ENCODE measurements around the gene DCAF17. TPM values are rescaled to one million over a fixed set of nuclear protein-coding genes. Genes with fewer than 3 reads are reported as not detected.
"Not testable (repeated sequence)": the region's sequence is repeated elsewhere in the genome, so short reads cannot be mapped to it uniquely, and the experiment has no call there.

Gene DCAF17
- total and polyA plus RNA-seq, 2 experiments from 2014 or later = 10.6 to 14.4 TPM

GRCh38 chr2:171420728-171421563, 13.1 kb upstream of the DCAF17 start:
- no peak overlapping the region for H3K4me2 ChIP-seq (ENCODE audit: unreplicated experiment)
- H3K27me3 ChIP-seq (replicated peaks; ENCODE audit: insufficient read depth) = no peaks in the 10 kb centered on the region
- H3F3A ChIP-seq (ENCODE audit: insufficient read depth) = peaks cover 6% of the 10 kb centered on the region; the same call in 1 of the 2 replicates
- no peak overlapping the region for H3K9ac ChIP-seq
- no peaks in the 10 kb centered on the region for H3K36me3 ChIP-seq (ENCODE audit: low read depth)
- no peaks in the 10 kb centered on the region for H3K4me1 ChIP-seq (ENCODE audit: insufficient read depth)
- WGBS, 2 experiments (ENCODE audit: low coverage in 1 of 2, low lambda C conversion rate in 2 of 2, missing lambda C conversion rate in 2 of 2) = 90 to 97% methylated on average over 3 of the region's 3 CpGs
- H3K9me3 ChIP-seq (ENCODE audit: low read depth) = no peaks in the 10 kb centered on the region
- TF ChIP-seq EZH2phosphoT487 (IDR thresholded peaks at IDR 0.05; ENCODE audit: insufficient read depth, low read depth) (no peak), EZH2 (IDR thresholded peaks at IDR 0.05; ENCODE audit: insufficient read depth, poor library complexity, severe bottlenecking) (no peak)
- H3K79me2 ChIP-seq (ENCODE audit: insufficient read depth) = peaks cover 41% of the 10 kb centered on the region
- H3K9me2 ChIP-seq (ENCODE audit: insufficient read depth) = no peaks in the 10 kb centered on the region
- in situ Hi-C loops (cut with MboI) = loop anchor here (10.0 to 25.0 kb wide), 2 partner anchors 259 to 456 kb away; partner anchors contain the start of gene TLK1
- H3K4me3 ChIP-seq = no peak overlapping the region
- no peaks in the 10 kb centered on the region for H4K20me1 ChIP-seq (ENCODE audit: insufficient read depth)
- DNase-seq = no peak
- no peak overlapping the region for H2AFZ ChIP-seq
- no peak overlapping the region for H3K27ac ChIP-seq

GRCh38 chr2:171422710-171423495, 11.1 kb upstream of the DCAF17 start:
- in situ Hi-C loops (cut with MboI) = loop anchor here (10.0 to 25.0 kb wide), 2 partner anchors 261 to 458 kb away; partner anchors contain the start of gene TLK1

GRCh38 chr2:171430516-171431410, 3.3 kb upstream of the DCAF17 start:
- peaks cover 79% of the 10 kb centered on the region for H3K79me2 ChIP-seq (ENCODE audit: insufficient read depth)
- no peaks in the 10 kb centered on the region for H3K9me3 ChIP-seq (ENCODE audit: low read depth)
- peaks cover under 1% of the 10 kb centered on the region; the same call in 1 of the 2 replicates for H3K36me3 ChIP-seq (ENCODE audit: low read depth)
- H4K20me1 ChIP-seq (ENCODE audit: insufficient read depth) = no peaks in the 10 kb centered on the region
- in situ Hi-C loops (cut with MboI) = no loop called here
- TF ChIP-seq EZH2 (IDR thresholded peaks at IDR 0.05; ENCODE audit: insufficient read depth, poor library complexity, severe bottlenecking) (no peak), EZH2phosphoT487 (IDR thresholded peaks at IDR 0.05; ENCODE audit: insufficient read depth, low read depth) (no peak)
- 93 to 97% methylated on average over 7 of the region's 7 CpGs for WGBS, 2 experiments (ENCODE audit: low coverage in 1 of 2, low lambda C conversion rate in 2 of 2, missing lambda C conversion rate in 2 of 2)
- H2AFZ ChIP-seq = no peak overlapping the region
- DNase-seq = no peak
- no peaks in the 10 kb centered on the region for H3K27me3 ChIP-seq (replicated peaks; ENCODE audit: insufficient read depth)
- peaks cover 12% of the 10 kb centered on the region for H3K4me1 ChIP-seq (ENCODE audit: insufficient read depth)
- H3K4me3 ChIP-seq = no peak overlapping the region
- no peak overlapping the region for H3K9ac ChIP-seq
- H3K27ac ChIP-seq = no peak overlapping the region
- no peaks in the 10 kb centered on the region for H3K9me2 ChIP-seq (ENCODE audit: insufficient read depth)
- H3F3A ChIP-seq (ENCODE audit: insufficient read depth) = peaks cover 16% of the 10 kb centered on the region; the same call in 1 of the 2 replicates
- no peak overlapping the region for H3K4me2 ChIP-seq (ENCODE audit: unreplicated experiment)

More at GRCh38 chr2:171422710-171423495, 11.1 kb upstream of the DCAF17 start:
- H3K79me2 ChIP-seq (ENCODE audit: insufficient read depth) = peaks cover 61% of the 10 kb centered on the region
- not testable (repeated sequence) for H3K9ac ChIP-seq; H3K4me1 ChIP-seq (ENCODE audit: insufficient read depth); H2AFZ ChIP-seq; H4K20me1 ChIP-seq (ENCODE audit: insufficient read depth); H3K4me3 ChIP-seq; DNase-seq; H3K27me3 ChIP-seq (replicated peaks; ENCODE audit: insufficient read depth); H3F3A ChIP-seq (ENCODE audit: insufficient read depth); H3K36me3 ChIP-seq (ENCODE audit: low read depth); H3K4me2 ChIP-seq (ENCODE audit: unreplicated experiment); H3K27ac ChIP-seq; H3K9me3 ChIP-seq (ENCODE audit: low read depth); H3K9me2 ChIP-seq (ENCODE audit: insufficient read depth)
- WGBS, 2 experiments (ENCODE audit: low coverage in 1 of 2, low lambda C conversion rate in 2 of 2, missing lambda C conversion rate in 2 of 2) = 97 to 98% methylated on average over 2 of the region's 2 CpGs

GRCh38 chr2:171431677-171432167, 2.3 kb upstream of the DCAF17 start:
- peaks cover 25% of the 10 kb centered on the region for H3F3A ChIP-seq (ENCODE audit: insufficient read depth)
- H3K36me3 ChIP-seq (ENCODE audit: low read depth) = peaks cover 8% of the 10 kb centered on the region
- H2AFZ ChIP-seq = no peak overlapping the region
- no peaks in the 10 kb centered on the region for H4K20me1 ChIP-seq (ENCODE audit: insufficient read depth)
- H3K9me3 ChIP-seq (ENCODE audit: low read depth) = no peaks in the 10 kb centered on the region
- 93 to 95% methylated on average over 8 to 9 of the region's 9 CpGs for WGBS, 2 experiments (ENCODE audit: low coverage in 1 of 2, low lambda C conversion rate in 2 of 2, missing lambda C conversion rate in 2 of 2)
- no peak for TF ChIP-seq EZH2 (IDR thresholded peaks at IDR 0.05; ENCODE audit: insufficient read depth, poor library complexity, severe bottlenecking)
- TF ChIP-seq EZH2phosphoT487 (IDR thresholded peaks at IDR 0.05; ENCODE audit: insufficient read depth, low read depth) = no peak
- no peak overlapping the region for H3K4me2 ChIP-seq (ENCODE audit: unreplicated experiment)
- H3K4me1 ChIP-seq (ENCODE audit: insufficient read depth) = peaks cover 12% of the 10 kb centered on the region
- in situ Hi-C loops (cut with MboI) = no loop called here
- H3K79me2 ChIP-seq (ENCODE audit: insufficient read depth) = peaks cover 69% of the 10 kb centered on the region
- H3K27me3 ChIP-seq (replicated peaks; ENCODE audit: insufficient read depth) = no peaks in the 10 kb centered on the region
- H3K9me2 ChIP-seq (ENCODE audit: insufficient read depth) = no peaks in the 10 kb centered on the region
- no peak overlapping the region for H3K9ac ChIP-seq
- H3K4me3 ChIP-seq = no peak overlapping the region
- no peak overlapping the region for H3K27ac ChIP-seq
- no peak for DNase-seq

Data from GM23248 (cell line).